Lower leg skin (tissue), 4 donors: ENCODE results near the gene DENND1A. TPM values are rescaled to one million over a fixed set of nuclear protein-coding genes. Genes with fewer than 3 reads are reported as not detected.

ENCODE experiments used
- DNase-seq, 2 donors: peaks; one replicate each; pipeline ENCODE4 v3.0.0-alpha.2; 2019; ENCODE audit warnings: low spot score in 2 of 2
- H3K4me3 ChIP-seq: fragments of 200-600 bp; sonication (generic); 2 replicates; pipeline ENCODE4 v1.5.1; 2017; ENCODE audit warnings: mild to moderate bottlenecking, low read depth; ENCODE audit not compliant: poor library complexity, severe bottlenecking
- POLR2A ChIP-seq, 2 donors: fragments of 450-650 bp; IDR thresholded peaks; one replicate each; pipeline ENCODE4 v1.6.1; 2016 to 2017; ENCODE audit warnings: antibody characterized with exemption in 2 of 2, mild to moderate bottlenecking in 1 of 2, moderate library complexity in 1 of 2
- WGBS, 2 donors: methylation state at CpG; one replicate each; pipeline ENCODE4 v1.1.5; 2018; 5-methylcytosine and 5-hydroxymethylcytosine counted together
- intact Hi-C: fragments of 100-400 bp; cut with DNase I; formaldehyde crosslinking; loops from one replicate; pipeline ENCODE4 v1.15.0; 2023; ENCODE audit warnings: low total_unique reads
- total RNA-seq, 4 donors: library from RNA; depleted of rRNA; stranded (reverse); fragments of >200 nt; gene quantifications; one replicate each; pipeline ENCODE4 v1.1.0, GENCODE V29; 2016
- TF ChIP-seq, protein P1 (sequence below), 3 donors: fragments of 450-650 bp; IDR thresholded peaks; one replicate each; pipeline ENCODE4 v1.5.1; 2016; ENCODE audit warnings: antibody characterized with exemption in 3 of 3, mild to moderate bottlenecking in 3 of 3, moderate library complexity in 2 of 3

The DENND1A gene
- total RNA-seq, 4 donors from 2014 or later = 6.5 to 16.3 (median 12.3) TPM

DNA sequence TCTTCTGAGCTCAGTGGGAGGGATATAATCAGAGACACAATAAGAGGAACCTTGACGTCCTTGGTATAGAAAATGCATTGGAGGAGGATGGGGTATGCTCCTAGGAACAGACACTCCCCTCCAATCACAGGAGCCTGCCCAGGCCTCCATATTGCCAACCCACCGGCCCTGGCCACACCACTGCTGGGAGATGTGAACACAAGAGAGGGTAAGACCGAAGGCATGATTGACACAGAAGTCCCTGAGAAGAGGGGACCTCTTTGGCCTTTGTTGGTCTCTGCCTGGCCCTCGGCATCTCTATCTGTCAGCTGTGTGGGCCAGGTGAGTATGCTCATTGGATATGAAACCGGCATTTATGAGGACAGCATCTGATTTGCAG, 511.9 kb downstream of the DENND1A start:
- no peak overlapping the region for H3K4me3 ChIP-seq
- TF ChIP-seq, protein P1, sequence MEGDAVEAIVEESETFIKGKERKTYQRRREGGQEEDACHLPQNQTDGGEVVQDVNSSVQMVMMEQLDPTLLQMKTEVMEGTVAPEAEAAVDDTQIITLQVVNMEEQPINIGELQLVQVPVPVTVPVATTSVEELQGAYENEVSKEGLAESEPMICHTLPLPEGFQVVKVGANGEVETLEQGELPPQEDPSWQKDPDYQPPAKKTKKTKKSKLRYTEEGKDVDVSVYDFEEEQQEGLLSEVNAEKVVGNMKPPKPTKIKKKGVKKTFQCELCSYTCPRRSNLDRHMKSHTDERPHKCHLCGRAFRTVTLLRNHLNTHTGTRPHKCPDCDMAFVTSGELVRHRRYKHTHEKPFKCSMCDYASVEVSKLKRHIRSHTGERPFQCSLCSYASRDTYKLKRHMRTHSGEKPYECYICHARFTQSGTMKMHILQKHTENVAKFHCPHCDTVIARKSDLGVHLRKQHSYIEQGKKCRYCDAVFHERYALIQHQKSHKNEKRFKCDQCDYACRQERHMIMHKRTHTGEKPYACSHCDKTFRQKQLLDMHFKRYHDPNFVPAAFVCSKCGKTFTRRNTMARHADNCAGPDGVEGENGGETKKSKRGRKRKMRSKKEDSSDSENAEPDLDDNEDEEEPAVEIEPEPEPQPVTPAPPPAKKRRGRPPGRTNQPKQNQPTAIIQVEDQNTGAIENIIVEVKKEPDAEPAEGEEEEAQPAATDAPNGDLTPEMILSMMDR (IDR thresholded peaks at IDR 0.05) = no peak
- TF ChIP-seq POLR2A (IDR thresholded peaks at IDR 0.05) = no peak
- DNase-seq = peak in 1 of 2 donors; percentile 72

DNA sequence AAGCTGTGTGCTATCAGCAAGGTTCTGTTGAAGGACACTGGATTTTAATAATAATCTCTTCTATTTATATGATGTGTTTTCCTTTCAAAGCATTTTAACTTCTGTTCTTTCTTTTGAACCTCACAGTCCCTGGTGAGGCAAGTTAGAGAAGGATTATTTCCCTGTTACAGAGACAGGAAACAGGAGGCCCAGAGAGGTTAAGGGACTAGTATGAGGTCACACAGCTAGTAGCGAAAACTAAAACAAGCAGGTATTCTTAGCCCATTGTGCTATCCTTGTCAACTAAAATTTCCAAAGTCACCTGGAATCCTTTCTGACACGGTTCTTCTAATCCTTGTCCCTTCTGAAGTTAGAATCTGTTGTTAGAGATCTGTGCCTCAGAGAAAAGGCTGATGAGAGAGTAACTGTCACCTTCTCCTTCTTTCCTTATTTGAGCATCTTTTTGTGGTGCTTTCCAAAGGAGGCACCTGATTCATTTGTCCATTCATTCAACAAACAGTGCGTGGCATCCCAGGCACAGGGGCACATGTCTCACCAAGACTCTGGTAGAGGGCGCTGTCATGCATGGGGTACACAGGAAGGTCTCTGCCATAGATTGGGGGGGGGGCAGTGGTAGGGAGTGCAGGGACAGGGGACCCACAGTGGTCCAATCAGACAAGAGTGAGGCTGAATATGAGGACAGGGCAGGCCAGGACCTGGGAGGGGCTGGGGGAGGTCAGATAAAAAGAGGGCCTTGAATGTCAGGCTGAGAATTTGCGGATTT, 512.5 kb downstream of the DENND1A start:
- no peak overlapping the region for H3K4me3 ChIP-seq
- 92 to 100% methylated on average over 5 of the region's 5 CpGs for WGBS, 2 donors
- intact Hi-C loops = no loop called here
- TF ChIP-seq POLR2A (IDR thresholded peaks at IDR 0.05) = no peak
- DNase-seq = peak in 1 of 2 donors; percentile 9

More for the DNA sequence above, 511.9 kb downstream of the DENND1A start:
- intact Hi-C loops = no loop called here
- WGBS, 2 donors = 90 to 94% methylated on average over 4 to 5 of the region's 5 CpGs

DNA sequence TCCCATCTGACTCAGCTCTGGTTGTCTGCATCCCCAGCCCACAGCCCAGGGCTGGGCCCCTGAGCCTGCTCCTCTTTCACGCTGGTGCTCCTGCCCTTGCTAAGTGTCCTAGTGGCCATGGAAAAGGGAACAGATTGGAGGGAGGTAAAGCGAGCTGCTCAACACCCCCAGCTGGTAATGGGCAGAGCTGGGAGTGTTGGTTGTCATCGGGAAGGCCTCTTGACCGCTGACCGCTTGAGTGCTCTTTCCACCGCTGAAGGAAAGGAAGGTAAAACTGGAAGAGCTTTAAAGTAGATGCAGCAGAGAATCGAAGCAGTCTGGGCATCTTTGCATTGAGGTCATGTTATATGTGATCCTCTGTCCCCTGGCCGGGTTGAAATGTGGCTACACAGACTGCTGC, 513.8 kb downstream of the DENND1A start:
- H3K4me3 ChIP-seq = no peak overlapping the region
- intact Hi-C loops = no loop called here
- 86 to 91% methylated on average over 8 of the region's 8 CpGs for WGBS, 2 donors
- TF ChIP-seq POLR2A (IDR thresholded peaks at IDR 0.05) = no peak
- TF ChIP-seq, protein P1 (IDR thresholded peaks at IDR 0.05) = no peak
- no peak for DNase-seq

DNA sequence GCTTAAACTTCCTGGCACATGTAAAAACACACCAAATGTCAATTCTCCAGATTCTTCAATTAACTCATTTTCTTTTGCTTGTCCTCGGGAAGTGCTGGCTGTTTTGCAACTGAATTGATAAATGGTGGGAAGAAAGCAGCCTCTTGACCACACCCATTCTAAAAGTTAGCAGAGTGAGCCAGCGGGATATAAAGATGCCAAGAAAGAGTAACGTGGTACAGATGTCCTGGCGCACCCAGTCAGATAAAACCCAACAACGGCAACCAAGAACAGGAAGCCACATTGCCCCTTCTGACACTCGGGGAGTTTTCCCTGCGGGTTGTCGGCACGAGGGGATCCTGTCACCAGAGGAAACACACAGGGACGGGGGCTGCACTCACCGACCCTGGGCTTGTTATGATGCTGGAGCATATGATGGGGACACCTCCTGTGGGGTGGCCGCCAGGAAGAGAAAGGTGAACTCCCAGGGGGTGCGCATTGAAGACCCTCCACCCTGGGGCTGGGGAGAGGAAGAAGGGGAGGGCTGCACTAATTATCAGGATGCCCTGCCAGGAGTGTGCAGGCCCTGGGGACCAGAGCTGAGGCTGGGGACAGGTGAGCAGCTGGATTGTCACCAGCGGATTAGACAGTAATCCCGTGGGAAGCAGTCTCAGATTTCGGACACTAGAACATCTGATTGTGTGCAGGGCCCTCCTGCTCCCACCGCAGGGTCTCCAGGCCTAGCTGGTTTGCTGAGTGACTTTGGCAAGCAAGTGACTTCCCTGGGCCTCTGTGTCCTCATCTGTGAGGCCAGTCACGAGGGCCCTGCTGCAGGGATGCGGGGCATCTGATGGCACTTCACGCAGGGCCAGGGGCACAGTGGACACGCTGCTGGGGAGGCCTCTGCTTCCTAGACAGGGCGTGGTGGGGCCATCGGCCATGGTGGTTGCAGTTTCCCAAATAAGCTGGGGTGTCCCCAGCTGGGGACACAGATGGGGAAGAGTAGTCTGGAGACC, 514.7 kb downstream of the DENND1A start:
- intact Hi-C loops = no loop called here
- no peak for DNase-seq
- no peak for TF ChIP-seq POLR2A (IDR thresholded peaks at IDR 0.05)
- TF ChIP-seq, protein P1 (IDR thresholded peaks at IDR 0.05) = no peak
- WGBS, 2 donors = 55 to 65% methylated on average over 21 to 22 of the region's 23 CpGs
- H3K4me3 ChIP-seq = no peak overlapping the region

DNA sequence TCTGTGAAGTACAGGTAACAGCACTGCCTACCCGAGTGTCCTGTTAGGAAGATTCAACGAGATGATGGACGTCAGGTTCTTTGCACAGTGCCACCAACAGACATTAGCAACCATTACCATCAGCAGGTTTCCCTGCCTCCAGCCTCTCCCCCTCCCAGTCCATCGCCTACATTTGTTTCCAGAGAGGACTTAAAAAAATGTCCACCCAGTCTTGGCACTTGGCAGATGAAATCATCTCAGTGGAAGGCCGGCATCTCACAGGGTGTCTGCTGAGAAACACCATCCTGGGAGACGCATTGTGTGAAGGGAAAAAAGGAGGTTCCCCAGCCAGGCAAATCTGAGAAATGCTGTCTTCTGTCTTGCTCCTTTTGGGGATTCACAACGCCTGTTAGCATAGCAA, 515.7 kb downstream of the DENND1A start:
- intact Hi-C loops = no loop called here
- WGBS, 2 donors = 93 to 97% methylated on average over 7 of the region's 7 CpGs
- H3K4me3 ChIP-seq = no peak overlapping the region
- DNase-seq = no peak
- TF ChIP-seq POLR2A (IDR thresholded peaks at IDR 0.05) = no peak
- TF ChIP-seq, protein P1 (IDR thresholded peaks at IDR 0.05) = no peak
